ENCODE measurements around the gene PDZK1IP1.
"Not testable (repeated sequence)": the region's sequence is repeated elsewhere in the genome, so short reads cannot be mapped to it uniquely, and the experiment has no call there.

Gene PDZK1IP1

DNA sequence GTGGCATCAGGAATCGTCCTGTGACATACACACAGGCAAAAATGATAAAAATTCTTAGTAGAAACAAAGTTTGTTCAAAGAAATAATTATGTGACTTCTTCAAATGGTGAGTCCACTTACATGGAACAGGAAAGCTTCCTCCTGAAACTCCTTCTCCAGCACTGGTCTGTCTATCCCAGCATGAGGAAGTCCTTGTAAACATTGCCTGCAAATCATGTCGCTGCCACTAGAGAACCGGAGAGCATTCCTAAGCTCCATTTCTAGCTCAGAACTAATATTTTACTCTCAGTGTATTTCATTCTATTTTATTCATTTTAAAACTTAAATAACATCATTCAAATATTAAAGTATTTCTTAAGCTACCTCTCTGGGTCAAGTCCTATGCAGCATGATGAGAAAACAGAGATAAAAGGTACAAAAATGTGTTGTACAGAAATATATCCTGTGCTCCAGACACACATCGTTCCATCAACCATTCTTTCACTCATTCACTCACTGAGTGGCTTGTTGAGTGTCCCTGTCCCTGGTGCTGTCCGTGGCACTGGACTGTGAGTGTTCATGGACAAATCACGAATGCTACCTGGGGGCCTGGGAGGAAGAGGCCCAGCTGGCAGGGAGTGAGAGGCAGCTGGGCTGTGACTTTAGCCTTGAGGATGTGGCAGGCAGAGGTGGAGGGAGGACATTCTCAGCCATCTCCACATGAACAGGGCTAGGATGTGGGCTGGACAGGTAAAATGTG, 42.6 kb downstream of the PDZK1IP1 start:
- H3K4me3 ChIP-seq (replicated peaks; ENCODE audit: low read depth, low read length), result no peak overlapping the region
- DNase-seq (ENCODE audit: extremely low read depth, low read depth), result no peak
- no peak for TF ChIP-seq CTCF (IDR thresholded peaks at IDR 0.05; ENCODE audit: low read depth, low read length, missing control alignments)

DNA sequence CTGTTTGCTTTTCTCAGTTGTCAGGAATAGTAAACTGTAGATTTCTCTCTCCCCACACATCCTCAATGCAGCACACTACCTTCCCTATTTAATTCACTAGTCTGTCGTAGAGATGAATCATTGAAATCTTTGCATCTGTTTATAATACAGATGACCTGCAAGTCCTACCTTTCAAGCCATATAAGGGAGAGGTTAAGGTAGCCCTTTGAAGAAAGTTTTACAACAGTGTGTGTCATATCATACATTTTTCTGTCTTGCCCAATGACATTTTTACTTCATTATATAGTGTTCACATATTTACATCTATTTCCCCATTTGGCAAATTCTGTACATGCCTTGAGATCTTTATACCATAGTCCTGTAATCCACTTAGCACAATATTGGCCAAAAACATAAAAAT, 43.3 kb downstream of the PDZK1IP1 start:
- not testable (repeated sequence) for H3K4me3 ChIP-seq (replicated peaks; ENCODE audit: low read depth, low read length)

DNA sequence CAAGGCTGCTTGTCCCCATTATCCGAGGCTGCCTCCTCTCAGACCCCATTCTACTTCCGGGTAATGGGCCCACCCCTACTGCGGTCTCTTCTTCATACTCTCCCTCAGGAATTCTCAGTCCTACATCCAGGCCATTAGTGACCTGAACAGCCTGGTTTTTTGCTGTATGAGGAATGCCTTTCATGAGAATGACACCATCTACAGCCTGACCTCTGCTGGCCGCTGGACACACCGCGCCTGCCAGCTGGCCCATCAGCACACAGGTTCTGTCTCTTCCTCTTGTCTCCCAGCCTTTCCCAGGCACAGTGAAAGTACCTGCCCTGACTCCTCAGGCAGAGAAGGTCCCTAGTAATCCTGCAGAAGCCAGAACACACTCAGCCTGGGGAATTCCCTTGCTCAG, 46.2 kb downstream of the PDZK1IP1 start:
- not testable (repeated sequence) for DNase-seq (ENCODE audit: extremely low read depth, low read depth); H3K4me3 ChIP-seq (replicated peaks; ENCODE audit: low read depth, low read length)
- peak; percentile 37 for TF ChIP-seq CTCF (IDR thresholded peaks at IDR 0.05; ENCODE audit: low read depth, low read length, missing control alignments)

More for the DNA sequence above, 43.3 kb downstream of the PDZK1IP1 start:
- not testable (repeated sequence) for DNase-seq (ENCODE audit: extremely low read depth, low read depth)

- not testable (repeated sequence) for DNase-seq (ENCODE audit: extremely low read depth, low read depth); H3K4me3 ChIP-seq (replicated peaks; ENCODE audit: low read depth, low read length)
These were observed 49.5 kb downstream of the PDZK1IP1 start for GRCh38 chr1:47140358-47140757.

DNA sequence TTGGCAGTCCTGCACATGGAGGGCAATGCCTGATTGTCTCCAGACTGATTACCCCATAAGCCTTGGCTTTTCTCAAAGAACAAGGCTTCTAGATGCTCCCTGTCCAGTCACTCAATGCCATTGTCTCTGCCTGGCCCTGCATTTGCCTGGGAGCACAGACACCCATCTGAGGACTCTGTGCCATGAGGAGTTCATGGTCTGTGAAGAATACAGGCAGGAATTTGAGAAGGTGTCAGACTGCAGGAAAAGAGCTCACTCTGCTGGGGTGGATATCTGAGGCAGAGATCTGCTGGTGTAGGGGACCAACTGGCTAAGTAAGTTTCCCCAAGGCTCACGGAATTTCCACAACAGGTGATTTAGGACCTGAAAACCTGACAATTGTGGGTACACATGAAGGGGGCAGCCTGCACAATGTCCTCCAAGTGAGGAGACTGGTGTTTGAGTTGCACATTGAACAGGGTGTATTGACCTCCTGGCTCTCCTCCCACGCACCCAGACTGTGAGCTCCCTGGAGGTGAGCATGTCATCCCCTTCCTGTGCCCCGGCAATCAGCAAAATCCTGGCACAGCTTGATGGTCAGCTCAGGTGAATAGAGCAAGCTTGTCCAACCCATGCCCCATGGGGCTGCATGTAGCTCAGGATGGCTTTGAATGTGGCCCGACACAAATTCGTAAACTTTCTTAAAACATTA, 51.8 kb downstream of the PDZK1IP1 start:
- no peak overlapping the region for H3K4me3 ChIP-seq (replicated peaks; ENCODE audit: low read depth, low read length)
- TF ChIP-seq CTCF (IDR thresholded peaks at IDR 0.05; ENCODE audit: low read depth, low read length, missing control alignments), result no peak
- no peak for DNase-seq (ENCODE audit: extremely low read depth, low read depth)

- H3K4me3 ChIP-seq (replicated peaks; ENCODE audit: low read depth, low read length), result no peak within 1 kb of the TSS
- no peak for TF ChIP-seq CTCF (IDR thresholded peaks at IDR 0.05; ENCODE audit: low read depth, low read length, missing control alignments)
- no peak for DNase-seq (ENCODE audit: extremely low read depth, low read depth)
These were observed 52.6 kb downstream of the PDZK1IP1 start, which contains the start of gene CYP4A22 for GRCh38 chr1:47137198-47137597. CYP4A22 (plus strand) TSS chr1:47137441; CDS start chr1:47137486, 45 bp downstream.

Measured in HFF-Myc (cell line).